HepG2 (cell line): ENCODE results near the gene PDE4C. TPM values are rescaled to one million over a fixed set of nuclear protein-coding genes. Genes with fewer than 3 reads are reported as not detected.

Source experiments
- AHR ChIP-seq: IDR thresholded peaks from 2 replicates; pipeline ENCODE4 v1.6.1; 2018; ENCODE audit warnings: missing genetic modification reagents, missing compliant biosample characterization
- BCL3 ChIP-seq: sonication (generic); formaldehyde crosslinking; IDR thresholded peaks from 2 replicates; pipeline ENCODE4 v1.5.1; 2020; ENCODE audit warnings: mild to moderate bottlenecking, missing genetic modification reagents, moderate library complexity
- CSRNP1 ChIP-seq: sonication (generic); formaldehyde crosslinking; IDR thresholded peaks from 2 replicates; pipeline ENCODE4 v1.8.1; 2023; ENCODE audit warnings: mild to moderate bottlenecking, missing genetic modification reagents
- NR2F2 ChIP-seq: IDR thresholded peaks from 2 replicates; pipeline ENCODE4 v1.6.1; 2012; ENCODE audit warnings: low read depth, inconsistent platforms, borderline replicate concordance
- NR2F6 ChIP-seq, 2 experiments: IDR thresholded peaks; 2 replicates each; pipeline ENCODE4 v1.6.1; 2016; ENCODE audit warnings: antibody characterized with exemption in 1 of 2, mild to moderate bottlenecking in 1 of 2
- SETDB1 ChIP-seq: sonication (generic); formaldehyde crosslinking; IDR thresholded peaks from 2 replicates; pipeline ENCODE4 v1.5.1; 2020; ENCODE audit warnings: missing genetic modification reagents, mild to moderate bottlenecking, borderline replicate concordance
- SP5 ChIP-seq: IDR thresholded peaks from 2 replicates; pipeline ENCODE4 v1.6.1; 2016; ENCODE audit warnings: low read depth, borderline replicate concordance
- TOPORS ChIP-seq: sonication (generic); formaldehyde crosslinking; IDR thresholded peaks from 2 replicates; pipeline ENCODE4 v1.8.0; 2023; ENCODE audit warnings: mild to moderate bottlenecking, missing genetic modification reagents
- ZGPAT ChIP-seq: IDR thresholded peaks from 2 replicates; pipeline ENCODE4 v1.6.1; 2016; ENCODE audit warnings: mild to moderate bottlenecking
- ZMYM3 ChIP-seq: sonication (generic); formaldehyde crosslinking; IDR thresholded peaks from 2 replicates; pipeline ENCODE4 v1.5.1; 2020; ENCODE audit warnings: mild to moderate bottlenecking, missing genetic modification reagents
- ZNF276 ChIP-seq: sonication (generic); formaldehyde crosslinking; IDR thresholded peaks from 2 replicates; pipeline ENCODE4 v1.4.0; 2020; ENCODE audit warnings: mild to moderate bottlenecking, low read depth, missing genetic modification reagents
- ZNF337 ChIP-seq: sonication (generic); formaldehyde crosslinking; IDR thresholded peaks from 2 replicates; pipeline ENCODE4 v1.5.1; 2020; ENCODE audit warnings: missing genetic modification reagents, low read depth, mild to moderate bottlenecking, borderline replicate concordance
- ZNF646 ChIP-seq: sonication (generic); formaldehyde crosslinking; IDR thresholded peaks from 2 replicates; pipeline ENCODE4 v1.9.0; 2021; ENCODE audit warnings: mild to moderate bottlenecking, missing genetic modification reagents
- polyA plus RNA-seq, 8 experiments: library from polyadenylated mRNA; depleted of rRNA in 3 of 8; stranded (reverse) in 7 of 8; unstranded in 1 of 8; fragments of >200 nt; fragmentation: Illumina TruSeq in 4 of 8; extraction: Trizol in 4 of 8; gene quantifications; 2 replicates each; pipeline versions ENCODE4 v1.2.1 to v1.2.3, GENCODE V29; 2011 to 2016; ENCODE audit warnings: low read depth in 4 of 8, missing spikeins in 1 of 8, mixed read lengths in 1 of 8; ENCODE audit not compliant: insufficient read depth in 1 of 8
- total RNA-seq, 5 experiments: library from RNA; depleted of rRNA; stranded (reverse); fragments of >200 nt; fragmentation: Illumina TruSeq; extraction: Trizol; gene quantifications; 2 replicates each; pipeline ENCODE4 v1.2.3, GENCODE V29; 2016; ENCODE audit warnings: low read depth in 1 of 5

PDE4C gene
- total and polyA plus RNA-seq, 2 of the 13 experiments (the other 11 are each of a cell fraction or from before 2014, with no cell fraction given): 1.4 to 14.0 TPM

- TF ChIP-seq ZNF646 (CRISPR knock-in tag) (no peak), NR2F6 (IDR thresholded peaks at IDR 0.05) (peak; percentile 96), NR2F6 (CRISPR knock-in tag; IDR thresholded peaks at IDR 0.05) (peak; percentile 88), ZNF337 (CRISPR knock-in tag) (0 out of 2 replicates have a peak, but pooled peaks have one; percentile 25), SETDB1 (CRISPR knock-in tag) (no peak), BCL3 (CRISPR knock-in tag) (peak; percentile 29; the same call in 1 of the 2 replicates), ZGPAT (CRISPR knock-in tag) (peak; percentile 13; the same call in 1 of the 2 replicates), SP5 (CRISPR knock-in tag) (peak; percentile 56), NR2F2 (peak; percentile 80), TOPORS (CRISPR knock-in tag) (peak; percentile 69; the same call in 1 of the 2 replicates), ZMYM3 (peak; percentile 89), AHR (CRISPR knock-in tag) (0 out of 2 replicates have a peak, but pooled peaks have one; percentile 32), ZNF276 (CRISPR knock-in tag) (peak; percentile 60; the same call in 1 of the 2 replicates), CSRNP1 (CRISPR knock-in tag) (peak; percentile 91)
These were observed 2.2 kb downstream of the PDE4C start (continued) for GRCh38 chr19:18223860-18224524.
